GM19372 (cell line): ENCODE data around the gene KIRREL1.

ENCODE experiments used
- ATAC-seq: cut with Tn5 transposase; IDR thresholded peaks from one replicate; pipeline ENCODE4 v1.9.1; 2021; ENCODE audit warnings: mild to moderate bottlenecking, low read depth, moderate library complexity; ENCODE audit not compliant: unreplicated experiment

The KIRREL1 gene

DNA sequence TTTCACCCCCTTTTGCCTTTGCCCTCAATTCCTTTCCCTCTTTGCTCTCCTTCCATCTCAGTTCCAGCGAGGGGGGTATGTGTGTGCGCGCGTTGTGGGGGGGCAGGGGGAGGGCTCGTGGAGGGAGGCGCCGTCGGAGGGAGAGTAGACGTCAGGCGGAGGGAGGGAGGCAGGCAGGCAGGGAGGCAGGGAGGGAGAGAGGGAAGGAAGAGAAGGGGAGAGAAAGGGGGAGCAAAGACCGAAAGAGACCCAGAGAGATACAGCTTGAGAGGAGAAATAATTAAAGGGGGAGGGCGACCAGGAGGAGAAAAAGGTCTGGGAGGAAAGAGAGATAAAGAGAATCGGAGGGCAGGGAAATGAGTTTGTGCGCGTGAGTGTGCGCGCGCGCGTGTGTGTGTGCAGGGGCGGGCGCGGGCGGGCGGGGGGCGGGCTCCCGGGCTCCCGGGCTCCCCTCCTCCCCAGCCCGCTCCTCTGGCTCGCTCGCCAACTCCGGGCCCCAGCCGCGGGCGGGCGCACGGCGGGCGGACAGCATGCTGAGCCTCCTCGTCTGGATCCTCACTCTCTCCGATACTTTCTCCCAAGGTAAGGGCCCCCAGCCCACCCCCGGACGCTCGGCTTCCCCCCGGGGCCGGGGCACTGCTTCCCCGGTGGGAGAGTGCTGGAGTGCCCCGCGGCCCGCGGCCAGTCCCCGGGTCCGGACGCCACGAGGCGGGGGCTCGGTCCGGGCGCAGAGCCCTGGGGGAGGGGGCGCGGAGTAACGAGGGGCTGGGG, at the start of gene KIRREL1:
KIRREL1 (plus strand) TSS at position 499 of the 771 bp plus-strand sequence; CDS start at position 531, 32 bp downstream.
- ATAC-seq: no peak

DNA sequence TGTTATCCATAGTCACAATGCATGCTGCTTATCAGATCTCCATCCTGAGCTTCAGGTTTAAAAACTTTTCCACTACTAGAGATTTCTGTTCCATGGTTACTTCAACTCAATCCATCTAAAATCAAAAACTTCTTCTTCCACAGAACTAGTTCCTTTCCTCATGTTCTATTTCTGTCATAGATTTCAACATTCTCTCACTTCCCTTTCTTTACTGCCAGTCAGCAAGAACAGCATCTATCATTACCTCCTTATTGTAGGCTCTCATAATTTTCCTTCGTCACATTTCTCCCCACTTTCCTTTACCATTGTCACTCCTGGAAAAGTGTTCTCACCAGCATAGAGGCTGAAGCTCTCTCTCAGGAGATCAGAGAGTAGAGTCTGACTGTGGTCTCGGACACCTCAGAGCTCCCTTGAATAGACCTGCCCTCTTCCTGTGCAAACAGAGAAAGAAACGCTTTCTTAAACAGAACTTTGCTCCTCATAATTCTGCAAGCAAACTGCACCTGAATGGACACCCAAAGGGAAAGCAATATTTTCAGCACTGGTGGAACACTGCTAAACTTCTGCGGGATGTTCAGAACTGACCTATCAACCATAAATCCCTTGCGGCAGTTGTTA, 48.7 kb upstream of the KIRREL1 start:
- no peak for ATAC-seq

DNA sequence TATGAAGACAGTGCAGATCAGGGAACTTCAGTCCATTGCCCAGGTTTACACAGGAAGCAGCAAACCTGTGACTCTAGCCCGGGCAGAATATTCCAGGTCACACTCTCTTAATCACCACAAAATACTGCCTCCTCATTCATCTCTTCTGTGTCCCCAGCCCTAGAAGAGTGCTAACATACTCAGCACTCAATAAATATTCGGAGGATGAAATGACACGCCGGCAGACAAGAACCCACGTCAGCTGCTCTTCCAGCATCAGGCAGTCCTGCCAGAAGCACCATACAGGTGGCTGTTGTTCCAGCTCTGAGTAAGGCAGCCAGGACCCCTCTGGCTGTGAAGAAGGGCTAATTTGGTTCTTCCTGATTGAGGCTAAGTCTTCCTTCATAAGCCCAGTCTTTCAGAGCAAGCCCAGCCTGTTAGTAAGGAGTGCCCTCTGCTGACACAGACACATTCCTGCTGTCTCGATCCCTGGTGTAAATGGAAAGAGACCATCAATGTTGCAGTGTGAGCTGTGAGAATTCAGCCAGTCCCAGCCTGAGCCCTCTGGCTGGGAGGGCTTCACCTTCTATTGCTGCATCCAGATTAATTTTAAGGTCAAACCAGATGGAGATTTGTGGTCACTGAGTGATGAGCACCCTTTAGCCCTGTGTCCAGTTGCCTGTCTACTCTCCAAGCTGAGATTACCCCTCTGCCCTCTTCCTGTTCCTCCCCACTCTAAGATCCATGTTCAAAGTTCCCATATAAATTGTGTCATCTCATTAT, 45.0 kb upstream of the KIRREL1 start:
- ATAC-seq: no peak

DNA sequence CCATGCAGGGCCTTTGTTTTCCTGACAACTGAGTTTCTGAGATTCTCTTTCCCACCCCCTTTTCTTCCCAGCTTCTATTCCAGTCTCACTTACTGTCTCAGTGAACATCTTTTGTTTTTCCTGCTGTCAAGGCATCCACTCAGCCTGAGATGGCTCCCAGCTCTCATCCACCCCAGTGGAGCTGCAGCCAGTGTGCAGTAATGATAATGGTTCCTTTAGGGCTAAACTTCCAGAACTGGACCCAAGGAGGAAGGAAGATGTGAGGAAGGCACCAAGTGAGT, 44.4 kb upstream of the KIRREL1 start:
- ATAC-seq: no peak

DNA sequence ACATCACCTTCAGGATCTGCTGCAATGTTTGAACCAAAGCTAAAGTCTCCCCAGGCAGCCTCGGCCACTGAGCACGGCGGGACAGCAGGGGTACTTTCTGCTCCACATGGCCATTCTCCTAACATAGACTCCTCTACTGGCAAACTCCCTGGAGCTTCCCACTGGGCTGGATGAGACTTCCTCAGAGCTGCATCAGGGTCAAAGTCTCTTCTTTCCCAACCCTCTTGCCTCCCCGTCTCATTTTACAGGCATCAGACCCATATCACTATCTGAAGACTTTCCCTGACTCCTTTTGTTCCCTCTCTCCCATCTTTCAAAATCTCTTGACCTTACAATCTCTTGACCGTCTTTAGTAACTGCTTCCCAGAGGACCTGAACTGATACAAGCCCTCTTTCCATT, 42.2 kb upstream of the KIRREL1 start:
- no peak for ATAC-seq

DNA sequence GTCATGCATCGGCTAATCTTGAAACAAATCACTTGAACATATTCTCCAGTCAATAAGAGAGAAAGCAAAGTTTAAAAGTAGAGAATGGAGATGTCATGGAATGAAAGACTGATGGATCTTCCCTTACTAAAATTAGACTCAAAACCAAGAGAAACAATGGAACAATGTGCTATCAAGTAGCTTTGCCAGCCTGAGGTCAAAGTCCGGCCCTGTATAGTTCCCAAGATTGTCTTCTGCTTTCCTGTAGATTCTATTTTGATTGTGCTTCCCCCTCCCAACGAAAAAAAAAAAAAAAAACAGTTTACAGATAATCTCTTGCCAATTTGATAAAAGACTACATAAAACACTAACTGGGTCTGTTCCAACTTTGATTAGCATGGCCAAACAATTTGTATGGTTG, 40.8 kb upstream of the KIRREL1 start:
- no peak for ATAC-seq

DNA sequence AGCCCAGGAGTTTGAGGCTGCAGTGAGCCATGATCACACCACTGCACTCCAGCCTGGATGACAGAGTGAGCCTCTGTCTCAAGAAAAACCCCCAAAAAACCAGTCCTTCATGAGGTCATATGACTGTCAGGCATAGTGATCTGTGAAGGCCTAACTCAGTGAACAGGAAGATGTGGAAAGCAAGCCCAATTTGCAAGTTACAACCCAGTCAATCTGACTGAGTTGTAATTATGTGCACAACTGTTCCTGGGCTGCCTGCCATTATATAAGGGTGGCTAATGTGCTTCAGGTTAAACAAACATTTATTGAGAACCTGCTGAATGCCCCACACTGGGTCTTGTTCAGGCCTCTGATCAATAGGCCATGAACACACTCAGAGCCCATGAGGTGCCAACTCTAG, 38.2 kb upstream of the KIRREL1 start:
- ATAC-seq: no peak

DNA sequence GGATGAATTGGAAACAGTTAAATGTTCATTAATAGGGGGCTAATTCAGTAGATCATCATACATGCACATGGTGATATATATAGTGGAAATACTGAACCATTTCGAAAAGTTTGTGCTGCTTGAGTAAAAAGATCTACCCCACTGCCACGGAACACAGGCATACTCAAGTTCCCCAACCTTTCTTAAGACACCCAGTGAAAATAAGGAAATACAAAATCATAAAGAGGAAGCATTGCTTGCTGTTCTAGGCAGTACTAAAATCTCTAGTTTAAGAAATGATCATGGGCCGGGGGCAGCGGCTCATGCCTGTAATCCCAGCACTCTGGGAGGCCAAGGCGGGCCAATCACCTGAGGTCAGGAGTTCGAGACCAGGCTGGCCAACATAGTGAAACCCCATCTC, 37.6 kb upstream of the KIRREL1 start:
- no peak for ATAC-seq

DNA sequence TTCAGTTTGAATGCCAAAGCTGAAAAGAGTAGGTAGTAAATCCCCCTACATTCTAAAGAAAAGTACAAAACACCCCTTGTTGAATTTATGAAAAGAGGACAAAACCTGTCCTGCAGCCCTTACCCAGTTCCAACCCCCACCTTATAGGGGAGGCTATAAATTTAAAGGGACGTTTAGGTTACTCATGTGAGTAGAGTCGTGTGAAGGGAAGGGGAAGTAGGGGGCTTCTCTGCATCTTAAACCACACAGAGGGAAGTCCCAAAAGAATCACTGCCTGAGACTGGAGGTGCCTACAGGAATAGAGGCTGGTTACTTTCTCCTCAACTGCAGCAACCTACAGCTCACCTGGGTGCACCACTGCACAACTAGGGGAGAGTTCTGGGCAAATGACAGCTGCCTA, 36.7 kb upstream of the KIRREL1 start:
- no peak for ATAC-seq

DNA sequence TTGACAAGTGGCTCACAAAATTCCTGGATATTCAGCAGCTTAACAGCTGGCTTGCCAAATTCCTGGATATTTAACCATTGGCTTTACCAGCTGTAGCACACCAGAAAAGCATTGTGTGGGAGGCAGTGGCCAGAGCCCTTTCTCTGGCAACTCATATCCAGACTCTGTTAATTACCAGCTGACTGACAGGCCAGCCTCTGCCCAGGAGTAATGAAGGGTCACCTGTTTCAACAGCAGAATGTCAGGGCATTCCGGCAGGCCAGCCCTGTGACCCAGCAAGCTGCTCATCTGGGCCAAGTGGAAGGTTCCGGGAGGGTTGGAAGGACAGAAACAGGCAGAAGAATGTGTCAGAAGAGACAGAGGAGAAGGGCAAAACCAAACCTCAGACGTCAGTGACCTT, 35.2 kb upstream of the KIRREL1 start:
- no peak for ATAC-seq

DNA sequence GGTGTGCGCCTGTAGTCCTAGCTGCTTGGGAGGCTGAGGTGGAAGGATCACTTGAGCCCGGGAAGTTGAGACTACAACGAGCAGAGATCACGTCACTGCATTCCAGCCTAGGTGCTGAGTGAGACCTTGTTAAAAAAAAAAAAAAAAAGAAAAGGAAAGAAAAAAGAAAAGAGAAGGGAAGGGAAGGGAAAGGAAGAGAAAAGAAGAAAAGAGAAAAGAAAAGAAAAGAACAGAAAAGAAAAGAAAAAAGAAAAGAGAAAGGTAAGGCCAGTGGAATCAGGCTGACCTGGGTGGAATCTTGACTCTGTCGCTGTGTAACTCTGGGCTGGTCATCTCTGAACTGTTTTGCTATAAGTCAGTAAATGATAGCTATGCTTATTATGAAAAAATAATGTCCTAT, 33.7 kb upstream of the KIRREL1 start:
- ATAC-seq: no peak

DNA sequence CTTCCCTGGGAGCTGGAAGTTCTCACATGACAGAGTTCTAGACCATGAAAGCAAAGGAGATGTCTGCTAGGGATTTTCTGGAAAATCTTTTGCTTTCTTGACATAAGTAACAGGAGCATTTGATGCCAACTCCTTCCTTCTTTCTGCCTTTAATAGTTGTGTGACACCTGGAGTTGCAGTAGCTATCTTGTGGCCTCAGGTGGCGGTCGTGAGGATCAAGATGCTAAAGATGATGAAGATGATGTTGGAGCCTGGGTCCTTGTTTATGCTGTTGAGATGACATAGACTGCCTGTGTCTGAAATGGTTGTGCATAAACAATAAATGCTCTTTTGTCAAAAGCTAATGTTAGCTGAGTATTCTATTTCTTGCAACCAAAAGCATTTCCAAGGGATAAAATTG, 32.7 kb upstream of the KIRREL1 start:
- ATAC-seq: no peak

DNA sequence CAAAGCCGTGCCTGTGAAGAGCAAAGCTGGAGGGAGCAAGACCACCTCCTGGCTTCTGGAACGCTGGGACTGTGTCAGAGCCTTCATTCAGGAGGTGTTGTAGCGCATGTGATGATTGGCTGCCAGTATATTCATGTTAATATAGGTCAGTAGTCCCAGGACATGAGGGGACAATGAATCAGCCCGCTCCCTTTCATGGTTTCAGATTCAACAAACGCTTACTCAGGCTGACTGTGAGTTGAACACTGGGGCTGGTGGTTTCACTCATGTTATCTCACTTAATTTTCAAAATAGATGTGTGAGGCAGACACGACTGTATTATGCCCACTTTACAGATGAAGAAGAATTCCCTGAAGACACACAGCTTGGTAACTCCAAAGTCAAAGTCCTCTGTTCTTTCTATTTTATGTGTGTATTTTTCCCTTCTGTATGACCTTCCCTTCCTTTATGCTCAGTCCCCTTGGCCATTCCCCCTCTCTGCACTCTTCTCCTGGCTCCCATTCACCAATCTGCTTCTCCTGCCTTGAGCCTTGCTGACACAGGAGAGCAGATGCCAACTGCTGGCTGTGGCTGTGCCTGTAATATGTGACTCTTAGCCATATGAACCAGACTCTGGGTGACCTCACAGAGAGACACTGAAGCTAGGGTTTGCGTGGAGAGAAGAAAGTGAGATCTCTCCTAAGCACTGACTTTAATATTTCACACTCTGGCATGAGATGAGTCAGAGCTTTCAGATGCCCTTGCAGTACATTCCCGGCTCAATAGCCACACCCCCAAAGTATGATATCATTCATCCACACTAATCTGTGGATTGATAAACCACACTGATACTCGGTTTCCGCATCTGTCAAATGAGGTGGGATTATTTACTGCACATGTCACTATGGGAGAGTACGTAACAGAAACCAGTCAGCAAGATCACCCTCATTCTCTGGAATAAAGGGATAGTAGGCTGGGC, 31.4 kb upstream of the KIRREL1 start:
- ATAC-seq: no peak

DNA sequence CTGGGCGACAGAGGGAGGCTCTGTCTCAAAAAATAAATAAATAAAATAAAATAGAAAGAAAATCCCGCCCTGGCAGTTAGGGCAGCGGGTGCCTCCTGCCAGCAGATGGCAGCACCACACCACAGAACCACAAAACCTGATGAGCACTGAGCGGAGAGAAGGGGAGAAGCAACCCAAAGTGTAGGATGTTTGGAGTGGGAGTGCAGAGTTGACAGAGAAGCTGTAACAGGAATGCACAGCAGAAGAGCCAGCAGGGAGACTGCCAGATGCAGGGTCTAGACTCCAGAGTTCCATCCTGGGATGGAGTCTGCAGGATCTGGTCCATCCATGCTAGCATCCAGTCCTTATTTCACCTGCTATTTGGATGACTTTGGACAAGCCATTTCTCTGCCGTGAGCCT, 29.7 kb upstream of the KIRREL1 start:
- ATAC-seq: no peak

DNA sequence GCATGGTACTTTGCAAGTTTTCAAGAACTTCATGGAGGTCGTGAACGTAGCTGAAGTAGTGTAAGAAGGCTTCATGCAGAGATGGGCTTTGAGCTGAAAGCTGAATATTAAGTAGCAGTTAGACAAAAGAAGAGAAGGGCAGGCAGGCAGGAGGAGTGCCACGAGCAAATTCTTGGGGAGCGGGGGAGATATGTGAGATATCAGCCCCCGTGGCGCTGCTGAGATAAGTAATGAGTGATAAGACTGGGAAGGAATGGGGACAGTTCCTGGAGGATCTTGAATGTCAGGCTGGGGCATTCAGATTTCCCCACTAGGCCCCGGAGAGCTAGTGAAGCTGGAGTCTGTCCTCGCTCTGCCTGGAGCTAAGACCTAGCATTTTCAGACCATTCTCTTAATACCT, 27.9 kb upstream of the KIRREL1 start:
- ATAC-seq: no peak

DNA sequence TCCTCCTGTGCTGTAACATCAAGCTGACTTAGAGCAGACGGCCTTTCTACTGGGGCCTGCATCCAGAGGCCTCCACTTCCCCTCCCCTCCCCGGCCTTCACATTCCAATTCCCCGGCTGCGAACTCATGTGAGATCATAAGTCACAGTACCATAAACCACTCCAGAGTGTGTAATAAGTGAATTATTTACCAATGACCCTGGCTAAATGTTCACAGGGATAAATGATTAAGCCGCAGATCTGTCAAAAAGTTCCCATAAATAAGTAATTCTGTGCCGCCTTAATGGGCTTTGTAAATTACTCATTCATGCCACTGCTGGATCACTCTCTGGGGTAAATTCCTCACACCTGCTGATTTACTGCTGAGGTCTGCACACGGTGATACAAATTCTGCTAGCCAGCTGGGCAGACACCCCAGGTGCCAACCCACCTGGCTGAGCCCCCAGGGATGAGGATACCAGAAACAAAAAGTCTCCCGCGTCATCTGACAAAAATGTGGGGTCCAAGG, 27.4 kb upstream of the KIRREL1 start:
- ATAC-seq: no peak

DNA sequence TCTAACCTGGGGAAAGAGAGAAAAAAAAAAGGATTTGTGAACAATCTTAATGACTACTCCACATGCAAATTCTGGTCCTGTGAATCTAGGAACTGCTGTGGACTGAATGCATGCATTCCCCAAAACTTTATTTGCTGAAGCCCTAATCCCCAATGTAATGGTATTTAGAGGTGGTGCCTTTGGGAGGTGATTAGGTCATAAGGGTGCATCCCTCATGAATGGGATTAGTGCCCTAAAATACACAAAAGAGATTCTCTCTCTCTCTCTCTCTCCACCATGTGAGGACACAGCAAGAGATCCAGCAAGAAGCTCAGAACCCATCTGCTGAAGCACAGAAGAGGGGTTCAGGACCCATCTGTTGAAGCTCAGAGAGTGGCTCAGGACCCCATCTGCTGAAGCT, 26.2 kb upstream of the KIRREL1 start:
- no peak for ATAC-seq

DNA sequence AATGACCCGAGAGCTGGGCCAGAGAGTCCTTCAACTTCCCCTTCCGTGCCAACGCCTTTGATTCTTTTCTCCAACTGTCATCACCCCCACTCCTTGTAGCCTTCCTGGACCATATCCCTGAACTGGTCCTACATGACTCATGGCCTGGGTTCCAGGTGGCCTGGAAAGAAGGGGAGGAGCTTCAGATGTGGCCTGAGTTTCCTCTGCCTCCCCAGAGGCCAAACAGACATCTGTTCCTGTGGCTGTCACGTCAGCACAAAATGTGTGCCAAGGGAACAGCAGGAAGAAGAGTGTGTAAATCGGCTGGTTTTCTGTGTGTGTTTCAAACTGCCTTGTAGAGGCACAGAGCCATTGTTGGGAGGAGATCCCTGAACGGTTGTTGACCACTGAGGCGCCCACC, 24.9 kb upstream of the KIRREL1 start:
- ATAC-seq: no peak

DNA sequence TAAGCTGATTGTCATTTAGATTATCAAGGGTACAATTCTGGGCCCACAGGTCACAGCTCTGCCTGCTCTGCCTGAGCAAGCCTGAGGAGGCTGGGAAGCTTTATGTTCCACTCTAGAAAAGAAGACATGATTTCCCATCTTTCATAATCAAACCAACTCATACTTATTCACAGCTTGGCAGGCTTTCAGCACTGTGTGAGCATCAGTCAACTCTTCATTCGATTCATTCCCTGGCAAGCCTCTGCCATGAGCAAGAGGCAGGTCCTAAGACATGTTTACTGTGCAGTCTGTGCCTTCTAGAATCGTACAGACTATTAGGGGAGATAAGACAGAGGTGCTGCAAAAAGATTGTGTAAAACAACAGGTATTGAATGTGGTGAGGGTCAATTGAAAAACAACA, 24.5 kb upstream of the KIRREL1 start:
- ATAC-seq: no peak

DNA sequence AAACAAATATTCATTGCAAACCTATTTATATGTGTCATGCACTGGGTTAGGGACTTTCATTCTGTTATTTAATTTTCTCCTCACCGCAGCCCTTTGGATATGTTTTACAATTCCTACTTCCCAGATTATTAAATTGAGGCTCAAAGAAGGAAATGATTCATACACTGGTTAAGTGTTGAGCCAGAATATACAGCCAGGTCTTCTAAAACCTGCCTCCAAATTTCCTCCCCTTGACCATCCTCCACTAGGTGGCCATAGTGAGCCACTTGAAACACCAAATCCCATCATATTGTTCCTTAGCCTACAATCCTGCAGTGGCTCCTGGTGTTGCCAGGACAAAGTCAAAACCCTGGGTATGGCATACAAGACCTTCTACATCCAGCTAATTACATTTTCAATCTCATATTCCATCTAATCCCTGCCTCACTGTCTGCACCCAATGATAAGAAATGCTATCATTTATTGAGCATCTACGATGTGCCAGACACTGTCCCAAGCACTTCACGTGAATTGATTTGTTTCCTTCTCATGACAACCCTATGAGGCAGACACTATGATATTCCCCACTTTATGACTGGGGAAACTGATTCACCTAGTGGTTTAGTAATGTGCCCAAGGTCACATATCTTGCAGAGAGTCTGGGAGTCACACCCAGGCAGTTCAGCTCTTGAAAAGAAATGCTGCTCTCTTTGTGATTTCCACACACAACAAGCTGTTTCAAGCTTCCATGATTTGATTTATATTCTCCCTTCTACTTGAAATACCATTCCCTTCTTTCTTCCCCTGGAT, 23.6 kb upstream of the KIRREL1 start:
- ATAC-seq: no peak
